Measurements from ENCODE around the gene BTG4. TPM values are rescaled to one million over a fixed set of nuclear protein-coding genes. Genes with fewer than 3 reads are reported as not detected.

BTG4 gene
- total RNA-seq, 6 experiments from 2014 or later = not detected

- peaks cover 0 to 28% of the 10 kb centered on the region in 2 donors for H3K27me3 ChIP-seq
- TF ChIP-seq CTCF (IDR thresholded peaks at IDR 0.05) = no peak
- TF ChIP-seq POLR2A (IDR thresholded peaks at IDR 0.05) = no peak
- WGBS (ENCODE audit: insufficient coverage, low coverage, low lambda C conversion rate, missing lambda C conversion rate) = 16% methylated on average over 28 of the region's 39 CpGs
- no peak within 1 kb of the TSS for H3K27ac ChIP-seq
- no peaks in the 10 kb centered on the region for H3K36me3 ChIP-seq
- no peaks in the 10 kb centered on the region for H3K9me3 ChIP-seq
- no peak within 1 kb of the TSS for H3K4me3 ChIP-seq
- no peak for ATAC-seq
- no peak for DNase-seq
- peaks cover 0 to 9% (median 4%) of the 10 kb centered on the region in 4 donors for H3K4me1 ChIP-seq
- intact Hi-C loops (cut with DNase I) = no loop called here
Measured at GRCh38 chr11:111514216-111515031, 2.2 kb upstream of the BTG4 start, which contains the start of gene HOATZ. Gene HOATZ, plus strand, starts transcription at chr11:111514778. Its CDS starts 7 bp downstream, at chr11:111514785.

GRCh38 chr11:111513240-111513605, 1.0 kb upstream of the BTG4 start:
- 27% methylated on average over 4 of the region's 6 CpGs for WGBS (ENCODE audit: insufficient coverage, low coverage, low lambda C conversion rate, missing lambda C conversion rate)
- H3K4me1 ChIP-seq = peaks cover 0 to 9% (median 4%) of the 10 kb centered on the region in 4 donors
- intact Hi-C loops (cut with DNase I) = no loop called here
- H3K27ac ChIP-seq = no peak overlapping the region
- no peaks in the 10 kb centered on the region for H3K9me3 ChIP-seq
- TF ChIP-seq CTCF (IDR thresholded peaks at IDR 0.05) (no peak), POLR2A (IDR thresholded peaks at IDR 0.05) (no peak)
- peaks cover 0 to 28% of the 10 kb centered on the region in 2 donors for H3K27me3 ChIP-seq
- no peak for ATAC-seq
- no peak for DNase-seq
- no peak overlapping the region for H3K4me3 ChIP-seq
- H3K36me3 ChIP-seq = no peaks in the 10 kb centered on the region

GRCh38 chr11:111510311-111510710, 1.9 kb downstream of the BTG4 start:
- no peaks in the 10 kb centered on the region for H3K36me3 ChIP-seq
- DNase-seq (no peak), ATAC-seq (no peak)
- H3K4me1 ChIP-seq = peaks cover 0 to 9% (median 4%) of the 10 kb centered on the region in 4 donors
- TF ChIP-seq POLR2A (IDR thresholded peaks at IDR 0.05) = no peak
- TF ChIP-seq CTCF (IDR thresholded peaks at IDR 0.05) = no peak
- no peak overlapping the region for H3K4me3 ChIP-seq
- WGBS (ENCODE audit: insufficient coverage, low coverage, low lambda C conversion rate, missing lambda C conversion rate) = 65% methylated on average over 1 of the region's 1 CpG
- peaks cover 0 to 28% of the 10 kb centered on the region in 2 donors for H3K27me3 ChIP-seq
- H3K27ac ChIP-seq = no peak overlapping the region
- intact Hi-C loops (cut with DNase I) = no loop called here
- no peaks in the 10 kb centered on the region for H3K9me3 ChIP-seq

- no peaks in the 10 kb centered on the region for H3K36me3 ChIP-seq
- intact Hi-C loops (cut with DNase I) = no loop called here
- WGBS (ENCODE audit: insufficient coverage, low coverage, low lambda C conversion rate, missing lambda C conversion rate) = 85% methylated on average over 1 of the region's 1 CpG
- ATAC-seq (no peak), DNase-seq (no peak)
- no peaks in the 10 kb centered on the region for H3K9me3 ChIP-seq
- H3K4me1 ChIP-seq = no peaks in the 10 kb centered on the region
- TF ChIP-seq POLR2A (IDR thresholded peaks at IDR 0.05) = no peak
- TF ChIP-seq CTCF (IDR thresholded peaks at IDR 0.05) = no peak
- H3K4me3 ChIP-seq = no peak overlapping the region
- H3K27ac ChIP-seq = no peak overlapping the region
- no peaks in the 10 kb centered on the region for H3K27me3 ChIP-seq
Measured at GRCh38 chr11:111502611-111503010, 9.6 kb downstream of the BTG4 start.

Data from right lobe of liver (tissue), 6 donors.